Panc1 (cell line): ENCODE measurements around the gene SNRNP35. TPM values are rescaled to one million over a fixed set of nuclear protein-coding genes. Genes with fewer than 3 reads are reported as not detected.

Experiments used
- ATAC-seq: fragments of 200-7000 bp; cut with Tn5 transposase; 2 replicates; pipeline ENCODE4 v1.9.1; 2020; ENCODE audit warnings: mild to moderate bottlenecking, moderate library complexity
- BruUV-seq: library from RNA; stranded (reverse); fragments of 400-500 nt; replicated peaks from 2 replicates; lab custom pipeline; 2021; lab: Mats Ljungman, UMichigan
- CTCF ChIA-PET: fragments of 300-600 bp; sonication (Branson Sonifier 250); formaldehyde crosslinking; loops from one replicate; lab custom pipeline; 2022; ENCODE audit warnings: antibody characterized with exemption; lab: Charles Lee
- POLR2A ChIA-PET: fragments of 300-600 bp; sonication (Branson Sonifier 250); formaldehyde crosslinking; loops from one replicate; lab custom pipeline; 2022; ENCODE audit warnings: antibody characterized with exemption; lab: Charles Lee
- DNase-seq: peaks from one replicate; pipeline ENCODE4 v3.0.0-alpha.2; 2010; ENCODE audit warnings: low read depth, low spot score
- H3K27ac ChIP-seq: 2 replicates; pipeline ENCODE4 v1.5.1; 2011; ENCODE audit warnings: mild to moderate bottlenecking, low read length, inconsistent platforms
- H3K27me3 ChIP-seq: fragments of 200-500 bp; sonication (Bioruptor generic); 2 replicates; pipeline ENCODE4 v1.6.0; 2014; ENCODE audit warnings: low read length, inconsistent platforms; ENCODE audit not compliant: control insufficient read depth, insufficient read depth
- H3K36me3 ChIP-seq: fragments of 200-500 bp; sonication (Bioruptor generic); 2 replicates; pipeline ENCODE4 v1.5.1; 2014; ENCODE audit warnings: inconsistent platforms, mild to moderate bottlenecking, low read length, moderate library complexity; ENCODE audit not compliant: control insufficient read depth, insufficient read depth
- H3K4me1 ChIP-seq: 2 replicates; pipeline ENCODE4 v1.5.1; 2011; ENCODE audit warnings: inconsistent platforms, mild to moderate bottlenecking, low read length, moderate library complexity; ENCODE audit not compliant: control insufficient read depth, insufficient read depth
- H3K4me3 ChIP-seq, 2 experiments: 2 replicates each; pipeline ENCODE4 v1.5.1; 2011 to 2012; ENCODE audit warnings: low read depth in 2 of 2, low read length in 2 of 2, mild to moderate bottlenecking in 2 of 2, inconsistent platforms in 1 of 2, moderate library complexity in 1 of 2
- H3K9me3 ChIP-seq: fragments of 200-500 bp; sonication (Bioruptor generic); 2 replicates; pipeline ENCODE4 v1.5.1; 2014; ENCODE audit warnings: low read depth, mild to moderate bottlenecking, inconsistent platforms, low read length, moderate library complexity; ENCODE audit not compliant: control insufficient read depth, insufficient read depth
- CTCF ChIP-seq: fragments of 450-650 bp; IDR thresholded peaks from 2 replicates; pipeline ENCODE4 v1.5.1; 2017; ENCODE audit warnings: mild to moderate bottlenecking
- POLR2AphosphoS5 ChIP-seq: IDR thresholded peaks from 2 replicates; pipeline ENCODE4 v1.6.1; 2012; ENCODE audit warnings: mild to moderate bottlenecking, low read depth, low read length, moderate library complexity
- REST ChIP-seq, 2 experiments: IDR thresholded peaks; 2 replicates each; pipeline ENCODE4 v1.6.1; 2011 to 2012; ENCODE audit warnings: low read depth in 2 of 2, control low read depth in 1 of 2, low read length in 1 of 2, mild to moderate bottlenecking in 1 of 2, moderate library complexity in 1 of 2; ENCODE audit not compliant: insufficient read depth in 1 of 2
- SIN3A ChIP-seq: IDR thresholded peaks from 2 replicates; pipeline ENCODE4 v1.6.1; 2012; ENCODE audit warnings: low read depth, mild to moderate bottlenecking, low read length, moderate library complexity, borderline replicate concordance; ENCODE audit not compliant: insufficient read depth
- TCF7L2 ChIP-seq: IDR thresholded peaks from 2 replicates; pipeline ENCODE4 v1.6.1; 2011; ENCODE audit warnings: mild to moderate bottlenecking, low read depth, low read length, inconsistent platforms
- in situ Hi-C: cut with HindIII; loops from 2 replicates; pipeline ENCODE4 v1.10.0; 2016; ENCODE audit warnings: low sequenced_read_pairs, low pct_unique_long_range_greater_than_20kb
- intact Hi-C: fragments of 100-400 bp; cut with micrococcal nuclease; formaldehyde crosslinking; loops from one replicate; pipeline ENCODE4 v1.10.0; 2022; ENCODE audit not compliant: unreplicated experiment
- total RNA-seq: library from RNA; stranded (reverse); gene quantifications from one replicate; pipeline ENCODE4 v1.2.1, GENCODE V29; 2021; ENCODE audit not compliant: unreplicated experiment

SNRNP35 gene
- total RNA-seq, 1 experiment from 2014 or later, result 16.5 TPM

- ATAC-seq, result no peak
- intact Hi-C loops, result no loop called here
- Histone ChIP-seq H3K27ac (no peak overlapping the region), H3K27me3 (no peaks in the 10 kb centered on the region), H3K4me1 (peaks cover 17% of the 10 kb centered on the region), H3K9me3 (no peaks in the 10 kb centered on the region), H3K4me3 (no peak overlapping the region), H3K36me3 (no peaks in the 10 kb centered on the region)
- ChIA-PET CTCF (no interaction called here), POLR2A (no interaction called here)
- DNase-seq, result no peak
- in situ Hi-C loops, result no loop called here
- TF ChIP-seq POLR2AphosphoS5 (no peak), TCF7L2 (no peak), REST (IDR thresholded peaks at IDR 0.05; ENCODE audit: insufficient read depth in 1 of 2, low read depth in 2 of 2, low read length in 1 of 2) (no peak), SIN3A (no peak), CTCF (no peak)
- BruUV-seq, result no TSS peak
Measured at GRCh38 chr12:123442774-123443173, 15.2 kb upstream of the SNRNP35 start.

GRCh38 chr12:123444092-123445026 lies 13.6 kb upstream of the SNRNP35 start:
- in situ Hi-C loops, result no loop called here
- H3K4me3 ChIP-seq, result no peak overlapping the region
- no TSS peak for BruUV-seq
- H3K9me3 ChIP-seq, result no peaks in the 10 kb centered on the region
- peaks cover 17% of the 10 kb centered on the region for H3K4me1 ChIP-seq
- H3K27ac ChIP-seq, result no peak overlapping the region
- POLR2A ChIA-PET, result no interaction called here
- CTCF ChIA-PET, result interaction anchor here (0.6 kb wide), 1 partner anchor 1223 kb away, joined by 3 read pairs; no protein-coding TSS in a partner anchor
- ATAC-seq, result no peak
- no peak for DNase-seq
- no peaks in the 10 kb centered on the region for H3K27me3 ChIP-seq
- TF ChIP-seq POLR2AphosphoS5 (no peak), TCF7L2 (no peak), REST (IDR thresholded peaks at IDR 0.05; ENCODE audit: insufficient read depth in 1 of 2, low read depth in 2 of 2, low read length in 1 of 2) (no peak), CTCF (no peak), SIN3A (no peak)
- H3K36me3 ChIP-seq, result no peaks in the 10 kb centered on the region
- intact Hi-C loops, result no loop called here
